Epithelial cell of esophagus (primary cell): Measurements from ENCODE around the gene PRPH2.

Experiments used
- DNase-seq: peaks from one replicate; pipeline ENCODE4 v3.0.0; 2010; ENCODE audit warnings: low read depth
- H3K4me3 ChIP-seq: 2 replicates; pipeline ENCODE4 v1.5.1; 2011; ENCODE audit warnings: mild to moderate bottlenecking, low read length, control low read depth
- CTCF ChIP-seq: IDR thresholded peaks from 2 replicates; pipeline ENCODE4 v1.5.1; 2011; ENCODE audit warnings: low read depth, mild to moderate bottlenecking, low read length, control low read depth, inconsistent platforms; ENCODE audit not compliant: insufficient read depth; ENCODE audit errors: missing control alignments

Gene PRPH2

GRCh38 chr6:42751055-42751454 lies 28.7 kb upstream of the PRPH2 start:
- DNase-seq: no peak
- H3K4me3 ChIP-seq: no peak overlapping the region
- no peak for TF ChIP-seq CTCF

- H3K4me3 ChIP-seq: no peak overlapping the region
- no peak for TF ChIP-seq CTCF
- DNase-seq: no peak
These were observed 26.0 kb upstream of the PRPH2 start for GRCh38 chr6:42748203-42748898.

GRCh38 chr6:42746463-42747391 lies 24.3 kb upstream of the PRPH2 start:
- peak; percentile 88 for DNase-seq
- peak overlapping the region; percentile 69 for H3K4me3 ChIP-seq
- no peak for TF ChIP-seq CTCF

- TF ChIP-seq CTCF: no peak
- H3K4me3 ChIP-seq: peak within 1 kb of the TSS; percentile 90
- peak; percentile 99 for DNase-seq
These were observed 23.5 kb upstream of the PRPH2 start, which contains the start of gene TBCC for GRCh38 chr6:42745640-42746462. Gene TBCC (minus strand): TSS chr6:42746103. CDS start chr6:42746073, 30 bp downstream.

GRCh38 chr6:42745083-42745639 lies 22.8 kb upstream of the PRPH2 start:
- peak; percentile 30 for DNase-seq
- H3K4me3 ChIP-seq: peak overlapping the region; percentile 90
- no peak for TF ChIP-seq CTCF

- TF ChIP-seq CTCF: no peak
- DNase-seq: peak; percentile 35
- peak overlapping the region; percentile 90 for H3K4me3 ChIP-seq
These were observed 22.0 kb upstream of the PRPH2 start for GRCh38 chr6:42744351-42744893.
